ENCODE results near the gene VPS26C. TPM values are rescaled to one million over a fixed set of nuclear protein-coding genes. Genes with fewer than 3 reads are reported as not detected.

The VPS26C gene
- polyA plus RNA-seq, 1 of the 3 experiments (the other 2 are of a cell fraction) = 34.8 TPM

DNA sequence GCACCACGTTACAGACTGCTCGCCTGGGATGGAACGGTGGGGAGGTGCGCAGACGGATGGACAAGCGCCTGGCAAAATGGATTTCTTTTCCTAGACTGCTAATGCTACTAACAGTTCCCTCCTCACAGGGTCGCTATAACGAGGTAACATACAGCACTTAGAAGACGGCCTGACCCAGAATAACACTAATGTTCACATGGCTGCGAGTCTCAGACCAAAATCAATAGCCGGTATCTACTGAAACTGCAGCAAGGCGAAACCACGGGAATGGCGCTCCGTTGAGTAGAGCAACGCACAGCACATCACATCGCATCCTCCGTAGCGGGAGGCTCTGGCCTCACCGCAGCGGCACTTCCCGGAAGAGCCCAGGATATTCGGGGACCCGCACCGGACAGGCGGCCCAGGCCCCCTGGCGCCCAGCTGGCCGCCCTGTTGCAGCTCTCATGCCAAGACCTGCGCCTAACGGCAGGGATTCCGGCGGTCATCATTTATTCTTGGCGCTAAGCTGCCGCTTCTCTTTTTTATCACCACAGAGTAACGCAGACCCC lies 46.6 kb downstream of the VPS26C start:
- ChIA-PET CTCF (interaction anchor here (0.6 to 1.3 kb wide), 8 partner anchors 11 to 455 kb away, joined by 3 to 7 read pairs (median 3); no protein-coding TSS in a partner anchor), POLR2A (interaction anchor here (1.0 kb wide), 1 partner anchor 53 kb away, joined by 3 read pairs; no protein-coding TSS in a partner anchor)
- Histone ChIP-seq H3K4me3 (ENCODE audit: low read depth in 2 of 2, low read length in 1 of 2) (peak overlapping the region; percentile 65 to 88), H3K79me2 (ENCODE audit: insufficient read depth) (no peaks in the 10 kb centered on the region), H4K20me1 (ENCODE audit: insufficient read depth) (no peaks in the 10 kb centered on the region), H3K4me2 (peak overlapping the region; percentile 99), H3F3A (replicated peaks; ENCODE audit: insufficient read depth) (peaks cover 18% of the 10 kb centered on the region), H3K36me3 (replicated peaks in 1 of 2; ENCODE audit: control insufficient read depth in 1 of 2, insufficient read depth in 2 of 2, low read length in 1 of 2) (peaks cover 16 to 17% of the 10 kb centered on the region in 2 experiments), H2AFZ (ENCODE audit: low read depth) (peak overlapping the region; percentile 97), H3K9me3 (no peaks in the 10 kb centered on the region), H3K9me2 (no peaks in the 10 kb centered on the region), H3K4me1 (ENCODE audit: control insufficient read depth in 1 of 2, insufficient read depth in 2 of 2, low read depth in 1 of 2, low read length in 1 of 2) (peaks cover 0 to 19% of the 10 kb centered on the region in 2 experiments; a peak in 1 of 4 replicates), H3K27ac (ENCODE audit: low read depth in 2 of 2, low read length in 1 of 2) (peak overlapping the region; percentile 74 to 96), H3K27me3 (ENCODE audit: insufficient read depth) (no peaks in the 10 kb centered on the region), H3K9ac (peak overlapping the region; percentile 74)
- TF ChIP-seq, protein P1, sequence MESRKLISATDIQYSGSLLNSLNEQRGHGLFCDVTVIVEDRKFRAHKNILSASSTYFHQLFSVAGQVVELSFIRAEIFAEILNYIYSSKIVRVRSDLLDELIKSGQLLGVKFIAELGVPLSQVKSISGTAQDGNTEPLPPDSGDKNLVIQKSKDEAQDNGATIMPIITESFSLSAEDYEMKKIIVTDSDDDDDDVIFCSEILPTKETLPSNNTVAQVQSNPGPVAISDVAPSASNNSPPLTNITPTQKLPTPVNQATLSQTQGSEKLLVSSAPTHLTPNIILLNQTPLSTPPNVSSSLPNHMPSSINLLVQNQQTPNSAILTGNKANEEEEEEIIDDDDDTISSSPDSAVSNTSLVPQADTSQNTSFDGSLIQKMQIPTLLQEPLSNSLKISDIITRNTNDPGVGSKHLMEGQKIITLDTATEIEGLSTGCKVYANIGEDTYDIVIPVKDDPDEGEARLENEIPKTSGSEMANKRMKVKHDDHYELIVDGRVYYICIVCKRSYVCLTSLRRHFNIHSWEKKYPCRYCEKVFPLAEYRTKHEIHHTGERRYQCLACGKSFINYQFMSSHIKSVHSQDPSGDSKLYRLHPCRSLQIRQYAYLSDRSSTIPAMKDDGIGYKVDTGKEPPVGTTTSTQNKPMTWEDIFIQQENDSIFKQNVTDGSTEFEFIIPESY (IDR thresholded peaks at IDR 0.05; ENCODE audit: borderline replicate concordance, low read depth) = no peak
- TF ChIP-seq RAD21 (IDR thresholded peaks at IDR 0.05; ENCODE audit: low read length) (peak; percentile 40), GATA2 (CRISPR knock-in tag; IDR thresholded peaks at IDR 0.05) (no peak), ELF1 (IDR thresholded peaks at IDR 0.05) (peak; percentile 63; the same call in 1 of the 2 replicates), NRF1 (IDR thresholded peaks at IDR 0.05; ENCODE audit: low read depth, low read length) (no peak), MXI1 (IDR thresholded peaks at IDR 0.05; ENCODE audit: low read depth, low read length) (peak; percentile 54; the same call in 1 of the 2 replicates)
- TF ChIP-seq, protein P2, sequence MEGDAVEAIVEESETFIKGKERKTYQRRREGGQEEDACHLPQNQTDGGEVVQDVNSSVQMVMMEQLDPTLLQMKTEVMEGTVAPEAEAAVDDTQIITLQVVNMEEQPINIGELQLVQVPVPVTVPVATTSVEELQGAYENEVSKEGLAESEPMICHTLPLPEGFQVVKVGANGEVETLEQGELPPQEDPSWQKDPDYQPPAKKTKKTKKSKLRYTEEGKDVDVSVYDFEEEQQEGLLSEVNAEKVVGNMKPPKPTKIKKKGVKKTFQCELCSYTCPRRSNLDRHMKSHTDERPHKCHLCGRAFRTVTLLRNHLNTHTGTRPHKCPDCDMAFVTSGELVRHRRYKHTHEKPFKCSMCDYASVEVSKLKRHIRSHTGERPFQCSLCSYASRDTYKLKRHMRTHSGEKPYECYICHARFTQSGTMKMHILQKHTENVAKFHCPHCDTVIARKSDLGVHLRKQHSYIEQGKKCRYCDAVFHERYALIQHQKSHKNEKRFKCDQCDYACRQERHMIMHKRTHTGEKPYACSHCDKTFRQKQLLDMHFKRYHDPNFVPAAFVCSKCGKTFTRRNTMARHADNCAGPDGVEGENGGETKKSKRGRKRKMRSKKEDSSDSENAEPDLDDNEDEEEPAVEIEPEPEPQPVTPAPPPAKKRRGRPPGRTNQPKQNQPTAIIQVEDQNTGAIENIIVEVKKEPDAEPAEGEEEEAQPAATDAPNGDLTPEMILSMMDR (IDR thresholded peaks at IDR 0.05) = peak; percentile 25
- DNase-seq = peak; percentile 82
- WGBS (ENCODE audit: low lambda C conversion rate) = 5% methylated on average over 34 of the region's 35 CpGs

DNA sequence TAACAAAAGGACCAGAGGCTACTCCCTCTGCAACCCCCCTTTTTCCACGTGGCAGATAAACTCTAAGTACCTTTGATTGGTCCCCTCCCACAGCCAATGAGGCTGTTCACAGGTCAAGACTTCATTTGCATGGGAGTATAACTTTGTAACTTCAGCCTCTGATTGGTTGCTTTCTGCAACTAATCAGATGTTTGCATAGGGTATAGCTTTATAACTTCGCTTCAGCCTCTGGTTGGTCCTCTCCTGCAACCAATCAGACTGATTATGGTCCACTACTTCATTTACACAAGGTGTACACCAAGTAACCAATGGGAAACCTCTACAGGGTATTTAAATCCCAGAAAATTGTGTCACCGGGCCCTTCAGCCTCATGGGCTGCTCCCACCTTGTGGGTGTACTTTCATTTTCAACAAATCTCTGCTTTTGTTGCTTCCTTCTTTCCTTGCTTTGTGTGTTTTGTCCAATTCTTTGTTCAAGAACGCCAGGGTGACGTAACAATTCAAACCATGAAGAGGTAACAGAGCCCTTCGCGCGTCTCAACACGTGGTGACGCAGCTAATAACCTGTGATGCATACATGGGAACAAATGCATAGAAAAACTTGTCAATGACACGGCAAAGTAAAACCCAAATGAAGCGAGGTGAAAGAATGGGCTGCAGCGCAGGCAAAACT lies 47.2 kb downstream of the VPS26C start:
- peak overlapping the region; percentile 74 to 96; a peak in 3 of 4 replicates for H3K27ac ChIP-seq (ENCODE audit: low read depth in 2 of 2, low read length in 1 of 2)
- H3K79me2 ChIP-seq (ENCODE audit: insufficient read depth) = no peaks in the 10 kb centered on the region
- H3K4me1 ChIP-seq (ENCODE audit: control insufficient read depth in 1 of 2, insufficient read depth in 2 of 2, low read depth in 1 of 2, low read length in 1 of 2) = peaks cover 0 to 19% of the 10 kb centered on the region in 2 experiments; a peak in 1 of 4 replicates
- H2AFZ ChIP-seq (ENCODE audit: low read depth) = peak overlapping the region; percentile 97
- CTCF ChIA-PET = interaction anchor here (0.6 to 1.3 kb wide), 6 partner anchors 10 to 456 kb away, joined by 3 to 4 read pairs (median 3); no protein-coding TSS in a partner anchor
- H3K9me3 ChIP-seq = no peaks in the 10 kb centered on the region
- no peaks in the 10 kb centered on the region for H4K20me1 ChIP-seq (ENCODE audit: insufficient read depth)
- peaks cover 18% of the 10 kb centered on the region for H3F3A ChIP-seq (replicated peaks; ENCODE audit: insufficient read depth)
- WGBS (ENCODE audit: low lambda C conversion rate) = 70% methylated on average over 13 of the region's 13 CpGs
- peaks cover 10 to 13% of the 10 kb centered on the region in 2 experiments for H3K36me3 ChIP-seq (replicated peaks in 1 of 2; ENCODE audit: control insufficient read depth in 1 of 2, insufficient read depth in 2 of 2, low read length in 1 of 2)
- no peak for DNase-seq
- peak overlapping the region; percentile 74; the same call in 1 of the 2 replicates for H3K9ac ChIP-seq
- TF ChIP-seq, protein P3, sequence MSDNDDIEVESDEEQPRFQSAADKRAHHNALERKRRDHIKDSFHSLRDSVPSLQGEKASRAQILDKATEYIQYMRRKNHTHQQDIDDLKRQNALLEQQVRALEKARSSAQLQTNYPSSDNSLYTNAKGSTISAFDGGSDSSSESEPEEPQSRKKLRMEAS (IDR thresholded peaks at IDR 0.05; ENCODE audit: low read depth) = no peak
- TF ChIP-seq NRF1 (IDR thresholded peaks at IDR 0.05; ENCODE audit: low read depth, low read length) = 0 out of 2 replicates have a peak, but pooled peaks have one; percentile 8
- TF ChIP-seq FOSL2 (IDR thresholded peaks at IDR 0.05; ENCODE audit: borderline replicate concordance, low read depth) = no peak
- TF ChIP-seq EP300 (IDR thresholded peaks at IDR 0.05; ENCODE audit: borderline replicate concordance in 1 of 2, low read depth in 1 of 2, low read length in 1 of 2) = no peak
- TF ChIP-seq, protein P4, sequence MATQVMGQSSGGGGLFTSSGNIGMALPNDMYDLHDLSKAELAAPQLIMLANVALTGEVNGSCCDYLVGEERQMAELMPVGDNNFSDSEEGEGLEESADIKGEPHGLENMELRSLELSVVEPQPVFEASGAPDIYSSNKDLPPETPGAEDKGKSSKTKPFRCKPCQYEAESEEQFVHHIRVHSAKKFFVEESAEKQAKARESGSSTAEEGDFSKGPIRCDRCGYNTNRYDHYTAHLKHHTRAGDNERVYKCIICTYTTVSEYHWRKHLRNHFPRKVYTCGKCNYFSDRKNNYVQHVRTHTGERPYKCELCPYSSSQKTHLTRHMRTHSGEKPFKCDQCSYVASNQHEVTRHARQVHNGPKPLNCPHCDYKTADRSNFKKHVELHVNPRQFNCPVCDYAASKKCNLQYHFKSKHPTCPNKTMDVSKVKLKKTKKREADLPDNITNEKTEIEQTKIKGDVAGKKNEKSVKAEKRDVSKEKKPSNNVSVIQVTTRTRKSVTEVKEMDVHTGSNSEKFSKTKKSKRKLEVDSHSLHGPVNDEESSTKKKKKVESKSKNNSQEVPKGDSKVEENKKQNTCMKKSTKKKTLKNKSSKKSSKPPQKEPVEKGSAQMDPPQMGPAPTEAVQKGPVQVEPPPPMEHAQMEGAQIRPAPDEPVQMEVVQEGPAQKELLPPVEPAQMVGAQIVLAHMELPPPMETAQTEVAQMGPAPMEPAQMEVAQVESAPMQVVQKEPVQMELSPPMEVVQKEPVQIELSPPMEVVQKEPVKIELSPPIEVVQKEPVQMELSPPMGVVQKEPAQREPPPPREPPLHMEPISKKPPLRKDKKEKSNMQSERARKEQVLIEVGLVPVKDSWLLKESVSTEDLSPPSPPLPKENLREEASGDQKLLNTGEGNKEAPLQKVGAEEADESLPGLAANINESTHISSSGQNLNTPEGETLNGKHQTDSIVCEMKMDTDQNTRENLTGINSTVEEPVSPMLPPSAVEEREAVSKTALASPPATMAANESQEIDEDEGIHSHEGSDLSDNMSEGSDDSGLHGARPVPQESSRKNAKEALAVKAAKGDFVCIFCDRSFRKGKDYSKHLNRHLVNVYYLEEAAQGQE (IDR thresholded peaks at IDR 0.05; ENCODE audit: low read depth, low read length) = no peak
- H3K4me3 ChIP-seq (ENCODE audit: low read depth in 2 of 2, low read length in 1 of 2) = peak overlapping the region; percentile 65 to 88
- peak overlapping the region; percentile 99 for H3K4me2 ChIP-seq
- H3K27me3 ChIP-seq (ENCODE audit: insufficient read depth) = no peaks in the 10 kb centered on the region
- H3K9me2 ChIP-seq = no peaks in the 10 kb centered on the region
- POLR2A ChIA-PET = interaction anchor here (1.0 kb wide), 1 partner anchor 53 kb away, joined by 3 read pairs; no protein-coding TSS in a partner anchor

Measured in SK-N-SH (cell line).